Fibroblast of the aortic adventitia (primary cell): ENCODE measurements around the gene BBS9. TPM values are rescaled to one million over a fixed set of nuclear protein-coding genes. Genes with fewer than 3 reads are reported as not detected.

Experiments used
- DNase-seq: peaks from one replicate; pipeline ENCODE4 v3.0.0-alpha.2; 2010; ENCODE audit warnings: low read depth
- H3K4me3 ChIP-seq: 2 replicates; pipeline ENCODE4 v1.5.1; 2011; ENCODE audit warnings: low read depth, mild to moderate bottlenecking, control low read depth, low read length, moderate library complexity
- total RNA-seq: library from RNA; depleted of rRNA; stranded (reverse); fragments of >200 nt; gene quantifications from 2 replicates; pipeline ENCODE4 v1.2.3, GENCODE V29; 2012; ENCODE audit warnings: low replicate concordance
- TF ChIP-seq, protein P1 (sequence below): IDR thresholded peaks from 2 replicates; pipeline ENCODE4 v1.5.1; 2011; ENCODE audit warnings: mild to moderate bottlenecking, low read length, control low read depth, inconsistent platforms; ENCODE audit not compliant: insufficient read depth

The BBS9 gene
- total RNA-seq, 1 donor = 26.8 TPM

DNA sequence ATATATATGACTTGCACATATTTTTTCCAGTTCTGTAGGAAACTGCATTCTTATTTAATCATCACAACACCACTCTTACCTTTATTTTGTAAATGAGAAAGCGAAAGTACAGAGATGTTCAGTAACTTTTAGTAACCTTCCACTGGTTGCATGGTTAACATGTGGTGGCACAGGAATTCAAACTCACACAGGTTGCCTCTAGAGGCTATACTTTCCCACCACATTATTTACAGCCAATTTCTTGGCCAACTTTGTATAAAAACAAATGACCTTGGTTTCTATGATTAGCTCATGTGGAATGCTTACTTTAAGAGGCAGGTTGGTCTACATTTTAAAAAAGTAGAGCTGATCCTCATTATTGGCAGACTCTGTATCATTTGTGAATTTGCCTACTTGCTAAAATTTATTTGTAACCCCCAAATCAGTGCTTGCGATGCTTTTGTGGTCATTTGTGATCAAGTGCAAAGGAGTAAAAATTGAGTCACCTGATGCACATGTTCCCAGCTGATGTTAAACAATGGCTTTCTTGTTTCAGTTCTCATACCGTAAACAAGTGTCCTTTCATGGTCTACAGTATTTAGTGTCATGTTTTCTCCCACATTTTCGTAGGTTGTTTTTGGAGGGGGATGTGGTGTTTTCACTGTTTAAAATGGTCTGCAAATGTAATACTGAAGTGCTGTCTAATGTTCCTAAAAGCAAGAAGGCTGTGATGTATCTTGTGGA is 14.8 kb downstream of the BBS9 start:
- H3K4me3 ChIP-seq = no peak overlapping the region
- peak; percentile 11 for DNase-seq
- TF ChIP-seq, protein P1, sequence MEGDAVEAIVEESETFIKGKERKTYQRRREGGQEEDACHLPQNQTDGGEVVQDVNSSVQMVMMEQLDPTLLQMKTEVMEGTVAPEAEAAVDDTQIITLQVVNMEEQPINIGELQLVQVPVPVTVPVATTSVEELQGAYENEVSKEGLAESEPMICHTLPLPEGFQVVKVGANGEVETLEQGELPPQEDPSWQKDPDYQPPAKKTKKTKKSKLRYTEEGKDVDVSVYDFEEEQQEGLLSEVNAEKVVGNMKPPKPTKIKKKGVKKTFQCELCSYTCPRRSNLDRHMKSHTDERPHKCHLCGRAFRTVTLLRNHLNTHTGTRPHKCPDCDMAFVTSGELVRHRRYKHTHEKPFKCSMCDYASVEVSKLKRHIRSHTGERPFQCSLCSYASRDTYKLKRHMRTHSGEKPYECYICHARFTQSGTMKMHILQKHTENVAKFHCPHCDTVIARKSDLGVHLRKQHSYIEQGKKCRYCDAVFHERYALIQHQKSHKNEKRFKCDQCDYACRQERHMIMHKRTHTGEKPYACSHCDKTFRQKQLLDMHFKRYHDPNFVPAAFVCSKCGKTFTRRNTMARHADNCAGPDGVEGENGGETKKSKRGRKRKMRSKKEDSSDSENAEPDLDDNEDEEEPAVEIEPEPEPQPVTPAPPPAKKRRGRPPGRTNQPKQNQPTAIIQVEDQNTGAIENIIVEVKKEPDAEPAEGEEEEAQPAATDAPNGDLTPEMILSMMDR = no peak

DNA sequence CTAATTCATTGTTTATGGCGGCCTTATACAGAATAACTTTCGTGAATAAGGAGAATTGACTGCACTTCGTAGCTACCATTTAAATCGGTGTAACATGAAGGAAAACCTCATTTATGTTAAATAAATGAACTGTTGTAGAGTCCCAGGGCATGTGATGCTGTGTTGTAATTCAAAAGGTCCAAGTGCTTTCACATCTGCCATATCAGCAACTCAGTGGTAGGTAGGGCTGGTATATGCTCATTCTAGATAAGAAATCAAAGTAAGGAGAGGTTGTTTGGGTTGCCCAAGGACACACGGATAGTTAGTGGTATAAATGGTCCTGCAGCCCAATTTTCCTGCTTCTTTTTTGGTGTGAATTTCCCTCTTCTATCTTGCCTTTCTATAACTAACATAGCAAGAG is 15.8 kb downstream of the BBS9 start:
- DNase-seq = no peak
- no peak overlapping the region for H3K4me3 ChIP-seq
- TF ChIP-seq, protein P1 = no peak

- no peak for DNase-seq
- TF ChIP-seq, protein P1 = no peak
- H3K4me3 ChIP-seq = no peak overlapping the region
These were observed 22.7 kb downstream of the BBS9 start for GRCh38 chr7:33152087-33152486.

DNA sequence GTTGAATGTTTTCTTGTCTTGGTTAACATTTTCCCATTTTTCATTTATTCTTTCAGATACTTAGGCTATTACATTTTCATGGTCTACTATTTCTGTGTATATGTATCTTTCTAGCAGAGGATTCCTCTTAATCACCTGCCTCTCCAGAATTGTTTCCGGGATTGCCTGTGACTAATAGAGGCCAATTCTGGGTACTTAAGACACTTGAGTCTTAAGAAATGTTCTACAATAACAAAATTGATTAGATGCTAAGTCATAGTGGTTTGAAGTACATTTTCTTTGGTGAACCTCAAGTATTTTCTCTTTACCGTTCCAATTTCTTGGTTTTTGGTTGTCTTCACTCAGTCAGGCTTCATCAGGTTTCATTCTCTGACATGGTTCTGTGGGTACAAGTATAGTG is 26.4 kb downstream of the BBS9 start:
- TF ChIP-seq, protein P1 = no peak
- H3K4me3 ChIP-seq = no peak overlapping the region
- peak; percentile 19 for DNase-seq

DNA sequence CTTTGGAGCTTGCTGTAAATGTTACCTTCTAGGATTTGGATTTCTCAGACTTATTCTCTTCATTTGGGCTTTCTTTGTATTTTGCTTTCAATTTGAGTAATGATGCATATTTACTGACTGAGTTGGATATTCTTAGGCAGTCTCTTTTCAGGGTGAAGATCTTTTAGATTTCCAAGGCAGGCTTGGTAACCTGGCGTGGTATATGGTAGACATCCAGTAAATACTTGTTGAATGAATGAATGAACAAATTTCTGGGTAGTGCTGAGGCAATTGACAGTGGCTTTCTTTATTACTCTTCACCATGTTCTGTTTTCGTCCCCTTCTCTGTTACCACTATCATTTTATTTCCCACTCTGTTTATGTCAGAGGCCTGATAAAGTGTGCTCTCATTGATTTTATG is 27.1 kb downstream of the BBS9 start:
- TF ChIP-seq, protein P1 = no peak
- H3K4me3 ChIP-seq = no peak overlapping the region

GRCh38 chr7:33157311-33157710 is 27.9 kb downstream of the BBS9 start:
- peak; percentile 79 for DNase-seq
- no peak overlapping the region for H3K4me3 ChIP-seq
- TF ChIP-seq, protein P1 = no peak

More for the DNA sequence above, 27.1 kb downstream of the BBS9 start:
- no peak for DNase-seq

- DNase-seq = peak; percentile 54
- H3K4me3 ChIP-seq = no peak overlapping the region
- TF ChIP-seq, protein P1 = no peak
These were observed 28.4 kb downstream of the BBS9 start for GRCh38 chr7:33157781-33158180.
